ENCODE measurements around the gene SNRNP200. TPM values are rescaled to one million over a fixed set of nuclear protein-coding genes. Genes with fewer than 3 reads are reported as not detected.

SNRNP200 gene
- total and polyA plus RNA-seq, 4 donors, result 28.1 to 75.2 (median 47.5) TPM

- TF ChIP-seq JUND (IDR thresholded peaks at IDR 0.05), result no peak
- TF ChIP-seq RAD21 (IDR thresholded peaks at IDR 0.05), result no peak
- TF ChIP-seq NR2F2 (IDR thresholded peaks at IDR 0.05), result no peak
- no peak for TF ChIP-seq SP1 (IDR thresholded peaks at IDR 0.05)
- TF ChIP-seq, protein P1, sequence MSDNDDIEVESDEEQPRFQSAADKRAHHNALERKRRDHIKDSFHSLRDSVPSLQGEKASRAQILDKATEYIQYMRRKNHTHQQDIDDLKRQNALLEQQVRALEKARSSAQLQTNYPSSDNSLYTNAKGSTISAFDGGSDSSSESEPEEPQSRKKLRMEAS (IDR thresholded peaks at IDR 0.05), result no peak
Observed at GRCh38 chr2:96287273-96287856, 18.0 kb downstream of the SNRNP200 start (continued).

DNA sequence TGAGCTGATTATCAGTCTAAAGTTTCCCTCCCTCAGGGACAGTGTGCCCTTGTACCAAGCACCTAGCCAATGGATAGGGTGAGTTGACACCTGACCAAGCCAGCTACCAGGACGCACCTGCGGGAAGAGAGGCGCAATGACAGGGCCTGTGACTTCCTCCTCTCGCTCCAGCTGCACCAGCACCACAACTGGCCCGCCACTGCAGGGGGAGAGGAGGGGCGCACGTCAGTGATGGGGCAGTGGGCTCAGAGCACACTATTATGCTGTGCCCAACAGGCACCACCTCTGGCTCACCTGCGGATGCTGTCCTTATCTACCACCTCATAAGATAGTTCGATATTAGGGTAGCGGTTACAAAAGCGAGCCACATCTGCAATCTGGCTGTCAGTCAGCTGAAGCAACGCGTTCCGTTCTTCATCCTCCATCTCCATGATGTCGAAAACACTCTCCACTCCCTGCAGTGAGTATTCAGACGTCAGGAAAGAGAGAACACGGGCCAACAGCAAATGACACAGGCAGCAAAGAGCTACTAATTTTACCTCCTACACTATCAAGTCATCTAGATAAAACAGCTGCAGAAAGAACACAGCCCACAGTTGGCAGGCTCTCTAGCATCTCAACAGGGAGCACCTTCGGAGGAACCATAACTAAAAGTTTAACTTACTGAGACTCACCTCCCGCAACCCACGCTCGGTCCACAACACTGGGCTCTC is 28.4 kb downstream of the SNRNP200 start:
- no peak overlapping the region for H3K9ac ChIP-seq (ENCODE audit: low read depth in 1 of 2, low read length in 2 of 2)

More for the DNA sequence above, 28.4 kb downstream of the SNRNP200 start:
- peaks cover 7 to 75% (median 61%) of the 10 kb centered on the region in 4 donors for H3K36me3 ChIP-seq (ENCODE audit: control insufficient read depth in 4 of 4, insufficient read depth in 3 of 4, low read depth in 1 of 4, low read length in 3 of 4)
- H3K4me1 ChIP-seq (ENCODE audit: control insufficient read depth in 4 of 4, insufficient read depth in 4 of 4, low read length in 3 of 4), result no peaks in the 10 kb centered on the region
- H3K27me3 ChIP-seq (ENCODE audit: control insufficient read depth in 4 of 4, insufficient read depth in 4 of 4, low read length in 3 of 4), result no peaks in the 10 kb centered on the region
- H3K4me3 ChIP-seq (ENCODE audit: low read depth in 1 of 3, low read length in 3 of 3), result no peak overlapping the region
- no peak overlapping the region for H3K27ac ChIP-seq (ENCODE audit: low read depth in 1 of 2, low read length in 2 of 2)
- 95% methylated on average over 21 of the region's 21 CpGs for WGBS
- DNase-seq (ENCODE audit: low spot score), result no peak
- no peaks in the 10 kb centered on the region for H3K9me3 ChIP-seq (ENCODE audit: control insufficient read depth in 4 of 4, low read length in 3 of 4)
- no peak for TF ChIP-seq CTCF (IDR thresholded peaks at IDR 0.05; ENCODE audit: low read depth, low read length, missing input control)
- no peak for TF ChIP-seq RXRA (IDR thresholded peaks at IDR 0.05)
- TF ChIP-seq TAF1 (conservative IDR thresholded peaks at IDR 0.05), result no peak
- TF ChIP-seq FOXA2 (IDR thresholded peaks at IDR 0.05), result no peak
- TF ChIP-seq, protein P2, sequence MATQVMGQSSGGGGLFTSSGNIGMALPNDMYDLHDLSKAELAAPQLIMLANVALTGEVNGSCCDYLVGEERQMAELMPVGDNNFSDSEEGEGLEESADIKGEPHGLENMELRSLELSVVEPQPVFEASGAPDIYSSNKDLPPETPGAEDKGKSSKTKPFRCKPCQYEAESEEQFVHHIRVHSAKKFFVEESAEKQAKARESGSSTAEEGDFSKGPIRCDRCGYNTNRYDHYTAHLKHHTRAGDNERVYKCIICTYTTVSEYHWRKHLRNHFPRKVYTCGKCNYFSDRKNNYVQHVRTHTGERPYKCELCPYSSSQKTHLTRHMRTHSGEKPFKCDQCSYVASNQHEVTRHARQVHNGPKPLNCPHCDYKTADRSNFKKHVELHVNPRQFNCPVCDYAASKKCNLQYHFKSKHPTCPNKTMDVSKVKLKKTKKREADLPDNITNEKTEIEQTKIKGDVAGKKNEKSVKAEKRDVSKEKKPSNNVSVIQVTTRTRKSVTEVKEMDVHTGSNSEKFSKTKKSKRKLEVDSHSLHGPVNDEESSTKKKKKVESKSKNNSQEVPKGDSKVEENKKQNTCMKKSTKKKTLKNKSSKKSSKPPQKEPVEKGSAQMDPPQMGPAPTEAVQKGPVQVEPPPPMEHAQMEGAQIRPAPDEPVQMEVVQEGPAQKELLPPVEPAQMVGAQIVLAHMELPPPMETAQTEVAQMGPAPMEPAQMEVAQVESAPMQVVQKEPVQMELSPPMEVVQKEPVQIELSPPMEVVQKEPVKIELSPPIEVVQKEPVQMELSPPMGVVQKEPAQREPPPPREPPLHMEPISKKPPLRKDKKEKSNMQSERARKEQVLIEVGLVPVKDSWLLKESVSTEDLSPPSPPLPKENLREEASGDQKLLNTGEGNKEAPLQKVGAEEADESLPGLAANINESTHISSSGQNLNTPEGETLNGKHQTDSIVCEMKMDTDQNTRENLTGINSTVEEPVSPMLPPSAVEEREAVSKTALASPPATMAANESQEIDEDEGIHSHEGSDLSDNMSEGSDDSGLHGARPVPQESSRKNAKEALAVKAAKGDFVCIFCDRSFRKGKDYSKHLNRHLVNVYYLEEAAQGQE (IDR thresholded peaks at IDR 0.05), result no peak
- no peak for TF ChIP-seq JUND (IDR thresholded peaks at IDR 0.05)
- no peak for TF ChIP-seq SP1 (IDR thresholded peaks at IDR 0.05)
- TF ChIP-seq, protein P3, sequence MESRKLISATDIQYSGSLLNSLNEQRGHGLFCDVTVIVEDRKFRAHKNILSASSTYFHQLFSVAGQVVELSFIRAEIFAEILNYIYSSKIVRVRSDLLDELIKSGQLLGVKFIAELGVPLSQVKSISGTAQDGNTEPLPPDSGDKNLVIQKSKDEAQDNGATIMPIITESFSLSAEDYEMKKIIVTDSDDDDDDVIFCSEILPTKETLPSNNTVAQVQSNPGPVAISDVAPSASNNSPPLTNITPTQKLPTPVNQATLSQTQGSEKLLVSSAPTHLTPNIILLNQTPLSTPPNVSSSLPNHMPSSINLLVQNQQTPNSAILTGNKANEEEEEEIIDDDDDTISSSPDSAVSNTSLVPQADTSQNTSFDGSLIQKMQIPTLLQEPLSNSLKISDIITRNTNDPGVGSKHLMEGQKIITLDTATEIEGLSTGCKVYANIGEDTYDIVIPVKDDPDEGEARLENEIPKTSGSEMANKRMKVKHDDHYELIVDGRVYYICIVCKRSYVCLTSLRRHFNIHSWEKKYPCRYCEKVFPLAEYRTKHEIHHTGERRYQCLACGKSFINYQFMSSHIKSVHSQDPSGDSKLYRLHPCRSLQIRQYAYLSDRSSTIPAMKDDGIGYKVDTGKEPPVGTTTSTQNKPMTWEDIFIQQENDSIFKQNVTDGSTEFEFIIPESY (IDR thresholded peaks at IDR 0.05), result no peak
- TF ChIP-seq, protein P4, sequence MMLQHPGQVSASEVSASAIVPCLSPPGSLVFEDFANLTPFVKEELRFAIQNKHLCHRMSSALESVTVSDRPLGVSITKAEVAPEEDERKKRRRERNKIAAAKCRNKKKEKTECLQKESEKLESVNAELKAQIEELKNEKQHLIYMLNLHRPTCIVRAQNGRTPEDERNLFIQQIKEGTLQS (IDR thresholded peaks at IDR 0.05), result no peak
- TF ChIP-seq, protein P1 (IDR thresholded peaks at IDR 0.05), result no peak
